ENCODE results near the gene ZBTB22.

ZBTB22 gene

DNA sequence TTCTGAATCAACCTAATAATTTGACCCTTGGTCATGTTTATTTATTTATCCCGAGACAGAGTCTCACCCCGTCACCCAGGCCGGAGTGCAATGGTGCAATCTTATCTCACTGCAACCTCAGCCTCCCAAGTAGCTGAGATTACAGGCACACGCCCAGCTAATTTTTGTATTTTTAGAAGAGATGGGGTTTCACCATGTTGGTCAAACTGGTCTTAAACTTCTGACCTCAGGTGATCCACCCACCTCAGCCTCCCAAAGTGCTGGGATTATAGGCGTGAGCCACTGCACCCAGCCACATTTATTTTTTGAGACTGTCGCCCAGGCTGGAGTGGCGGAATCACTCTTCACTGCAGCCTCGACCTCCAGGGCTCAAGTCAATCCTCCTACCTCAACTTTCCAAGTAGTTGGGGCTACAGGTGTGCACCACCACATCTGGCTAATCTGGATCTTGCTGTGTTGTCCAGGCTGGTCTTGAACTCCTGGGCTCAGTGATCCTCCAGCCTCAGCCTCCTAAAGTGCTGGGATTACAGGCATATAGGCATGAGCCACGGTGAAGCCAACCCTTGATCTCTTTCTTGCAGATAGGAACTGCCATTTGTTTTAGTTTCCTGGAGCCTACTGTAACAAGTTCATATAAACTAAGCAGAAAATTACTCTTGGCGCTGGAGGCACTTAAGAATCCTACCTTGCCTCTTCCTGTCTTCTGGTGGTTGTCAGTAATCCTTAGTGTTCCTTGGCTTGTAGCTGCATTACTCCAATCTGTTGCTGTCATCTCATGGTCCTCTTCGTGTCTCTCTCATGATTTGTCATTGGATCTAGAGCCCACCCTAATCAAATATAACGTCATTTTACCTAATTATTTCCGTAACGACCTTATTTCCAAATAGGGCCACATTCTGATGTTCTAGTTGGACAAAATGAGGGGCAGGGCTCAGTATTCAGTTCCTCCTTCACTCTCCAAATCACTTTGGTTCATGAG is 43.3 kb downstream of the ZBTB22 start:
- TF ChIP-seq, protein P1, sequence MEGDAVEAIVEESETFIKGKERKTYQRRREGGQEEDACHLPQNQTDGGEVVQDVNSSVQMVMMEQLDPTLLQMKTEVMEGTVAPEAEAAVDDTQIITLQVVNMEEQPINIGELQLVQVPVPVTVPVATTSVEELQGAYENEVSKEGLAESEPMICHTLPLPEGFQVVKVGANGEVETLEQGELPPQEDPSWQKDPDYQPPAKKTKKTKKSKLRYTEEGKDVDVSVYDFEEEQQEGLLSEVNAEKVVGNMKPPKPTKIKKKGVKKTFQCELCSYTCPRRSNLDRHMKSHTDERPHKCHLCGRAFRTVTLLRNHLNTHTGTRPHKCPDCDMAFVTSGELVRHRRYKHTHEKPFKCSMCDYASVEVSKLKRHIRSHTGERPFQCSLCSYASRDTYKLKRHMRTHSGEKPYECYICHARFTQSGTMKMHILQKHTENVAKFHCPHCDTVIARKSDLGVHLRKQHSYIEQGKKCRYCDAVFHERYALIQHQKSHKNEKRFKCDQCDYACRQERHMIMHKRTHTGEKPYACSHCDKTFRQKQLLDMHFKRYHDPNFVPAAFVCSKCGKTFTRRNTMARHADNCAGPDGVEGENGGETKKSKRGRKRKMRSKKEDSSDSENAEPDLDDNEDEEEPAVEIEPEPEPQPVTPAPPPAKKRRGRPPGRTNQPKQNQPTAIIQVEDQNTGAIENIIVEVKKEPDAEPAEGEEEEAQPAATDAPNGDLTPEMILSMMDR (conservative IDR thresholded peaks at IDR 0.05; ENCODE audit: low read length): no peak
- peak overlapping the region; percentile 96 for H3K4me3 ChIP-seq (ENCODE audit: low read length)
- no peak for DNase-seq (ENCODE audit: low read depth)

DNA sequence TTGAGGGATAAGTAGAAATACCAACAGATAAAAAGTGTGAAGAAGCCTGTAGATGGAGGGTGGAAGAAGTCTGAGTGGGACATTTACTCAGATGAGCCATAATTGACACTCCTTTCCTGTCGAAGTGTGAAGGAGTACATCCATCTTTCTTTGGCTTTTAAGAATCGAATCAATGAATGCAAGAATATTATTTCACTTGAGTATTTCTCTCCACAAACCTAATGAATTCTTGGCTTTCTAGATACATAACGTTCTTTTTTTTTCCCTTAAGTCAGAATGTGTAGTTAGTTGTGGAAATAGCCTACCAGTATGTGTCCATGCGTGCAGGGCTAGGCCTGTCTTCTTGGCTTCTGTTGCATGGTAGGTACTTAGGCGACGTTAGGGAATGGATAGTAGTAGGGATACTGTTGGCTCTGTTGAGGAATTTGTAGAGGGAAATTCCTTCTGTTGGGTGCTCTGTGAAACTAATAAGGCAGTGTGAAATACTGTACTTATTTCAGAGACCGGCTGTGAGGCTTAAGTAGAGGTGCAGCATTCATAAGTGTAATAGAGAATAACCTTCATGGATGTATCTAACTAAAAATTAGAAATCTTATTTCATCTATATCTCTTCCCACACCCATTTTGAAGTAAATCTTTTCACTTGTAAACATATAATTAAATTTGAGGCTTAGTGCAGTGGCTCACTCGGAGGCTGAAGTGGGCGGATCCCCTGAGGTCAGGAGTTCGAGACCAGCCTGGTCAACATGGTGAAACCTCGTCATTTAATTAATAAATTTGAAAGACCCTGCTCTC is 44.2 kb downstream of the ZBTB22 start:
- H3K4me3 ChIP-seq (ENCODE audit: low read length): peak overlapping the region; percentile 96
- no peak for DNase-seq (ENCODE audit: low read depth)
- TF ChIP-seq, protein P1 (conservative IDR thresholded peaks at IDR 0.05; ENCODE audit: low read length): no peak

DNA sequence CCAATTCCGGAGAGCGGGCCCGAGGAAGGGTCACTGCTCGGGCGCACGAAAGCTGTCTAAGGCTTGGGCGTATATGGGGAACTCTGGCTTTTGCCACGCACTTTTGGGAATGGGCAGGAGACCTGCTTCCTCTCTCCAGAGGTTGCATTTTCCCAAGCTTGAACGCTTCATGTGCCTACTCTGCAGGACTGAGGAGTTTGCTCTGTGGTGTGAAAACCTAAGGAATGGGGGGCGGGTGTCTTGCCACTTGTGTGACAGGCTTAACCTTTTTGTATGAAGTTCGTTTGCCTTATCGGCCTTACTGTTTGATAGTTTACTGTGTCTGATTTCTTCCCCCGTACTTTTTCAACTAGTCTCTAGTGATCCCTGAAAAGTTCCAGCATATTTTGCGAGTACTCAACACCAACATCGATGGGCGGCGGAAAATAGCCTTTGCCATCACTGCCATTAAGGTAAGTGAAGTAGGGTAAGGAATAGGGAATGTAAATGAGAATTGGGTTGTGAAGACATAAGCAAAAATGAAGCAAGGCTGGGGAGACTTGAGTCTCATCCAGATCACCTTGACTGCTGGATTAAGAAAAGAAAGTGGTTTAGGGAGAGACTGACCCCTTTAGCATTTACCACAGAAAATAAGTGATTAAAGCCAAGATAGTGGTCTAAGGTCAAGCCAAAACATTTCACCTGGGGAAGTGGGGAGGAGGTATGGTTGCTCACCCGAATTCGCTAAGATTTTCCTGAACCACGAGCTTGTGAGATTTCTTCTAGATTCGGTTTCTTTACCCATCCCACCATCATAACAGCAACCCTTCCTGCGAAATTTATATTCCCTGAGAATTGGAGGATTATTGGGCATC is 45.0 kb downstream of the ZBTB22 start:
- TF ChIP-seq, protein P1 (conservative IDR thresholded peaks at IDR 0.05; ENCODE audit: low read length): no peak
- peak; percentile 8 for DNase-seq (ENCODE audit: low read depth)
- peak overlapping the region; percentile 96 for H3K4me3 ChIP-seq (ENCODE audit: low read length)

DNA sequence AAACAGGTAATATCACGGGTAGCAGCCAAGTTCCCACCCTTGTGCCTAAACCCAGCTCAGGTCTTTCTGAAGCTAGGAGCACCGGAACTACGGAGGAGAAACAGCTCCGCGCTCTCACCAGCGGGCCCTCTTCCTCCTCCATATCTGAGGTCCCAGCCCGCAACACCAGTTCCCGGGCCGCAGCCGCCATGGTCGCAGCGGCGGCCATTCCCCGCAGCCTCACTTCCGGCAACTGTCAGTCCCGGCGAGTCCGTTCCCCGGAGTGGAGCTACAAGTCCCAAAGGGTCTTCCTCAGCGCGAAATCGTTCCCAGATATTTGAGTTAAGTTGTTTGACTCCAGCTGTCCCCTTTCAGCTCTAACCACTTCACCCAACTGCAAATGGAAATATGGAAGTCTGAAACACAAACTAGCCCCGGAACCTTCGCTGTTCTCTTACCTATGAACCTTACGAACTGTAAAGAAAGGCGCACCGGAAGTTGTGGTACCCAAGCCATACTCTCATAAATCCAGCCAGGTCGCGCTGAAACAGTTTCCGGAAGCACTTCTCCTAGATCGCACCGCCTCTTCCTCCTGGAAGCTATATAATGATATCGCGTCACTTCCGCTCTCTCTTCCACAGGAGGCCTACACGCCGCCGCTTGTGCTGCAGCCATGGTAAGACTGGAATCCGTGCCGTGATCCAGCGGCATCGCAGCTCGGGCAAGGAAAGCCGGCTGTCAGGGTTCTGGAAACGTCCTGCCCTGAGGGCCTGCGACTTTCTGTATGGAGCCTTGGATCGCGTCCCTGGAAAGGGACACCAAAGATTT is 45.9 kb downstream of the ZBTB22 start, which contains the start of the genes RPS18 and VPS52:
Gene RPS18, plus strand, starts transcription at position 608 of the 807 bp plus-strand sequence. Its CDS starts 45 bp downstream, at position 653.
Gene VPS52, minus strand, starts transcription at position 409 of the 807 bp plus-strand sequence. Its CDS starts 201 bp downstream, at position 208.
- H3K4me3 ChIP-seq (ENCODE audit: low read length): peak within 1 kb of the TSS; percentile 96
- peak; percentile 99 for DNase-seq (ENCODE audit: low read depth)
- TF ChIP-seq, protein P1 (conservative IDR thresholded peaks at IDR 0.05; ENCODE audit: low read length): no peak

DNA sequence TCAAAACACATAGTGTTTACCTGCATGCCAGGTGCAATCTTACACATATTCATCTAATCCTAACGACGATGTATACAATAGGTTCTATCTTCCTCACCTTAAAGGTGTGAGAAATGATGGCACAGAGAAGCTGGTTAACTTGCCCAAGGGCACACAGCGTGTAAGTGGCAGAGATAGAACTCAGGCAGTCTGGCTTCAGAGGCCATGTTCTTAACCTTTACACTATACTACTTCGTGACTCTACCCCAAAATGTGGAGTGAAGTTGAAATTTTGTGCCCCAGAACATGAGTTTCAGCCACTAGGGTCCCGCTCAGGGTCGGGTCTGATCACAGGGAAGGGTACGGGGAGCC is 46.5 kb downstream of the ZBTB22 start:
- DNase-seq (ENCODE audit: low read depth): peak; percentile 20
- TF ChIP-seq, protein P1 (conservative IDR thresholded peaks at IDR 0.05; ENCODE audit: low read length): no peak; the same call in 1 of the 2 replicates

More for the DNA sequence above, 46.5 kb downstream of the ZBTB22 start:
- H3K4me3 ChIP-seq (ENCODE audit: low read length): peak overlapping the region; percentile 96

All from AG10803 (cell line).